Body of pancreas (tissue), 4 donors: ENCODE measurements around the gene RUFY1.

ENCODE experiments used
- POLR2A ChIP-seq, 3 donors: fragments of 450-650 bp; IDR thresholded peaks; one replicate each; pipeline ENCODE4 v1.6.1; 2016; ENCODE audit warnings: antibody characterized with exemption in 3 of 3, mild to moderate bottlenecking in 2 of 3
- TF ChIP-seq, protein P1 (sequence below), 7 experiments: fragments of 450-650 bp in 4 of 7; fragments of 200-600 bp in 3 of 7; sonication (generic) in 3 of 7; IDR thresholded peaks; one replicate each; pipeline ENCODE4 v1.5.1; 2016 to 2019; ENCODE audit warnings: antibody characterized with exemption in 7 of 7

DNA sequence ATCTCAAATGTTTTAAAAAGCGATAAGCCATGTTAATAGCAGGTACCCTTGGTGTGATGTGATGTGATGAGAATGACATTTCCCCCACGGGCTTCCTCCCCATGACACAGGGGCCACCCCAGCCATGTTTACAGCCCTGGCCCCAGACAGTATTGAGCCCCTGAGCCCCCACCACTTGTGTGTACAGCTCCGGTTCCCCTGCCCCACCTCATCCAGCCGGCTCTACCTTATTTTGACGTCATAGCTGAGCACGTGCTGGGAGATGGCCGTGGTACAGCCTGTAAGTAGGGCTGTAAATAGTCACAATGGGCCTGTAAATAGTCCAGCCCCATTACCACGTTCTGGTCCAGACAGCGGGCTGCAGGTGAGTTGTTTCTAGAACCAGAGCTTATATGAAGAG, 98.1 kb downstream of the RUFY1 start:
- TF ChIP-seq, protein P1, sequence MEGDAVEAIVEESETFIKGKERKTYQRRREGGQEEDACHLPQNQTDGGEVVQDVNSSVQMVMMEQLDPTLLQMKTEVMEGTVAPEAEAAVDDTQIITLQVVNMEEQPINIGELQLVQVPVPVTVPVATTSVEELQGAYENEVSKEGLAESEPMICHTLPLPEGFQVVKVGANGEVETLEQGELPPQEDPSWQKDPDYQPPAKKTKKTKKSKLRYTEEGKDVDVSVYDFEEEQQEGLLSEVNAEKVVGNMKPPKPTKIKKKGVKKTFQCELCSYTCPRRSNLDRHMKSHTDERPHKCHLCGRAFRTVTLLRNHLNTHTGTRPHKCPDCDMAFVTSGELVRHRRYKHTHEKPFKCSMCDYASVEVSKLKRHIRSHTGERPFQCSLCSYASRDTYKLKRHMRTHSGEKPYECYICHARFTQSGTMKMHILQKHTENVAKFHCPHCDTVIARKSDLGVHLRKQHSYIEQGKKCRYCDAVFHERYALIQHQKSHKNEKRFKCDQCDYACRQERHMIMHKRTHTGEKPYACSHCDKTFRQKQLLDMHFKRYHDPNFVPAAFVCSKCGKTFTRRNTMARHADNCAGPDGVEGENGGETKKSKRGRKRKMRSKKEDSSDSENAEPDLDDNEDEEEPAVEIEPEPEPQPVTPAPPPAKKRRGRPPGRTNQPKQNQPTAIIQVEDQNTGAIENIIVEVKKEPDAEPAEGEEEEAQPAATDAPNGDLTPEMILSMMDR (IDR thresholded peaks at IDR 0.05), result no peak
- no peak for TF ChIP-seq POLR2A (IDR thresholded peaks at IDR 0.05)
